Loucy (cell line): ENCODE data around the gene TBL1XR1.

Source experiments
- H2AFZ ChIP-seq: fragments of 200-600 bp; sonication (generic); 2 replicates; pipeline ENCODE4 v1.6.0; 2016; ENCODE audit warnings: antibody characterized with exemption, mild to moderate bottlenecking, low read length, moderate library complexity
- H3F3A ChIP-seq: fragments of 200-600 bp; 2 replicates; pipeline ENCODE4 v1.6.0; 2016; ENCODE audit warnings: antibody characterized with exemption, low read depth, mild to moderate bottlenecking
- H3K27me3 ChIP-seq: fragments of 200-600 bp; sonication (generic); 2 replicates; pipeline ENCODE4 v1.6.1; 2014; ENCODE audit warnings: low read length, mild to moderate bottlenecking; ENCODE audit not compliant: insufficient read depth, poor library complexity, severe bottlenecking
- H3K36me3 ChIP-seq: fragments of 200-600 bp; sonication (generic); 2 replicates; pipeline ENCODE4 v1.6.1; 2016; ENCODE audit warnings: low read length; ENCODE audit not compliant: insufficient read depth
- H3K4me1 ChIP-seq: fragments of 200-600 bp; sonication (generic); 2 replicates; pipeline ENCODE4 v1.5.1; 2014; ENCODE audit warnings: low read length, mild to moderate bottlenecking; ENCODE audit not compliant: insufficient read depth, poor library complexity, severe bottlenecking
- H3K4me2 ChIP-seq: fragments of 200-600 bp; sonication (generic); 2 replicates; pipeline ENCODE4 v1.6.0; 2014; ENCODE audit warnings: antibody characterized with exemption, low read length, low read depth, mild to moderate bottlenecking; ENCODE audit not compliant: poor library complexity, severe bottlenecking
- H3K4me3 ChIP-seq: fragments of 200-600 bp; sonication (generic); 2 replicates; pipeline ENCODE4 v1.5.1; 2014; ENCODE audit warnings: low read length, mild to moderate bottlenecking, mixed read lengths; ENCODE audit not compliant: poor library complexity, severe bottlenecking
- H3K79me2 ChIP-seq: fragments of 200-600 bp; sonication (generic); 2 replicates; pipeline ENCODE4 v1.6.1; 2014; ENCODE audit warnings: low read length; ENCODE audit not compliant: insufficient read depth
- H3K9ac ChIP-seq: fragments of 200-600 bp; sonication (generic); 2 replicates; pipeline ENCODE4 v1.6.0; 2014; ENCODE audit warnings: mild to moderate bottlenecking, low read depth, low read length, moderate library complexity; ENCODE audit not compliant: poor library complexity, severe bottlenecking
- H3K9me2 ChIP-seq: fragments of 200-600 bp; sonication (generic); replicated peaks from 2 replicates; pipeline ENCODE4 v1.6.1; 2016; ENCODE audit warnings: low read depth, low read length, mixed read lengths
- H3K9me3 ChIP-seq: fragments of 200-600 bp; sonication (generic); 2 replicates; pipeline ENCODE4 v1.6.1; 2014; ENCODE audit warnings: mild to moderate bottlenecking, antibody characterized with exemption, low read length, low read depth; ENCODE audit not compliant: insufficient read depth
- H4K20me1 ChIP-seq: fragments of 200-600 bp; sonication (generic); 2 replicates; pipeline ENCODE4 v1.6.0; 2014; ENCODE audit warnings: antibody characterized with exemption, low read length, mild to moderate bottlenecking; ENCODE audit not compliant: insufficient read depth, poor library complexity, severe bottlenecking
- EZH2phosphoT487 ChIP-seq: fragments of 200-600 bp; IDR thresholded peaks from 2 replicates; pipeline ENCODE4 v1.6.1; 2018; ENCODE audit warnings: antibody characterized with exemption, mild to moderate bottlenecking, moderate library complexity, borderline replicate concordance
- TF ChIP-seq, protein P1 (sequence below): fragments of 200-600 bp; sonication (generic); conservative IDR thresholded peaks from 2 replicates; pipeline ENCODE4 v1.5.1; 2014; ENCODE audit warnings: mild to moderate bottlenecking, antibody characterized with exemption, low read length

Gene TBL1XR1

GRCh38 chr3:176970770-176971169, 226.5 kb downstream of the TBL1XR1 start:
- H2AFZ ChIP-seq, result no peak overlapping the region
- no peak for TF ChIP-seq EZH2phosphoT487
- TF ChIP-seq, protein P1, sequence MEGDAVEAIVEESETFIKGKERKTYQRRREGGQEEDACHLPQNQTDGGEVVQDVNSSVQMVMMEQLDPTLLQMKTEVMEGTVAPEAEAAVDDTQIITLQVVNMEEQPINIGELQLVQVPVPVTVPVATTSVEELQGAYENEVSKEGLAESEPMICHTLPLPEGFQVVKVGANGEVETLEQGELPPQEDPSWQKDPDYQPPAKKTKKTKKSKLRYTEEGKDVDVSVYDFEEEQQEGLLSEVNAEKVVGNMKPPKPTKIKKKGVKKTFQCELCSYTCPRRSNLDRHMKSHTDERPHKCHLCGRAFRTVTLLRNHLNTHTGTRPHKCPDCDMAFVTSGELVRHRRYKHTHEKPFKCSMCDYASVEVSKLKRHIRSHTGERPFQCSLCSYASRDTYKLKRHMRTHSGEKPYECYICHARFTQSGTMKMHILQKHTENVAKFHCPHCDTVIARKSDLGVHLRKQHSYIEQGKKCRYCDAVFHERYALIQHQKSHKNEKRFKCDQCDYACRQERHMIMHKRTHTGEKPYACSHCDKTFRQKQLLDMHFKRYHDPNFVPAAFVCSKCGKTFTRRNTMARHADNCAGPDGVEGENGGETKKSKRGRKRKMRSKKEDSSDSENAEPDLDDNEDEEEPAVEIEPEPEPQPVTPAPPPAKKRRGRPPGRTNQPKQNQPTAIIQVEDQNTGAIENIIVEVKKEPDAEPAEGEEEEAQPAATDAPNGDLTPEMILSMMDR, result no peak
- H3K36me3 ChIP-seq, result no peaks in the 10 kb centered on the region
- no peaks in the 10 kb centered on the region for H4K20me1 ChIP-seq
- H3K9me2 ChIP-seq, result no peaks in the 10 kb centered on the region
- H3K4me2 ChIP-seq, result no peak overlapping the region
- no peak overlapping the region for H3K9ac ChIP-seq
- H3K27me3 ChIP-seq, result no peaks in the 10 kb centered on the region
- no peaks in the 10 kb centered on the region for H3K79me2 ChIP-seq
- no peak overlapping the region for H3K4me3 ChIP-seq
- H3F3A ChIP-seq, result no peaks in the 10 kb centered on the region
- H3K4me1 ChIP-seq, result peaks cover 6% of the 10 kb centered on the region
- H3K9me3 ChIP-seq, result no peaks in the 10 kb centered on the region

GRCh38 chr3:176969506-176969905, 227.8 kb downstream of the TBL1XR1 start:
- Histone ChIP-seq H3K9me2 (no peaks in the 10 kb centered on the region), H3K4me3 (no peak overlapping the region), H3K4me1 (peaks cover 9% of the 10 kb centered on the region), H3K4me2 (no peak overlapping the region), H3K9me3 (no peaks in the 10 kb centered on the region), H2AFZ (no peak overlapping the region), H4K20me1 (no peaks in the 10 kb centered on the region), H3F3A (no peaks in the 10 kb centered on the region), H3K9ac (no peak overlapping the region), H3K27me3 (no peaks in the 10 kb centered on the region), H3K36me3 (no peaks in the 10 kb centered on the region), H3K79me2 (no peaks in the 10 kb centered on the region)
- TF ChIP-seq EZH2phosphoT487, result no peak
- TF ChIP-seq, protein P1, result no peak
